Measurements from ENCODE around the gene EPB41.
"Not testable (repeated sequence)": the region's sequence is repeated elsewhere in the genome, so short reads cannot be mapped to it uniquely, and the experiment has no call there.

EPB41 gene

GRCh38 chr1:29114654-29115053 is 200.3 kb downstream of the EPB41 start:
- no peak for DNase-seq

- no peak for DNase-seq
These were observed 203.0 kb downstream of the EPB41 start for GRCh38 chr1:29117381-29117780.

- no peak for DNase-seq
These were observed 205.0 kb downstream of the EPB41 start for GRCh38 chr1:29119121-29119929.

GRCh38 chr1:29120367-29120766 is 206.0 kb downstream of the EPB41 start:
- no peak for DNase-seq

- no peak for DNase-seq
These were observed 206.6 kb downstream of the EPB41 start for GRCh38 chr1:29120947-29121485.

- DNase-seq, result no peak
These were observed 207.2 kb downstream of the EPB41 start for GRCh38 chr1:29121516-29121935.

- no peak for DNase-seq
These were observed 207.7 kb downstream of the EPB41 start for GRCh38 chr1:29121936-29122681.

- no peak for DNase-seq
These were observed 208.3 kb downstream of the EPB41 start for GRCh38 chr1:29122682-29123052.

GRCh38 chr1:29123053-29123886 is 208.9 kb downstream of the EPB41 start:
- no peak for DNase-seq

GRCh38 chr1:29123887-29124365 is 209.6 kb downstream of the EPB41 start, which contains the start of gene TMEM200B:
Gene TMEM200B, minus strand, starts transcription at chr1:29123903. Its CDS starts 2,075 bp downstream, at chr1:29121828.
- DNase-seq, result no peak

GRCh38 chr1:29124366-29125236 is 210.2 kb downstream of the EPB41 start:
- no peak for DNase-seq

GRCh38 chr1:29125237-29125641 is 210.9 kb downstream of the EPB41 start:
- no peak for DNase-seq

GRCh38 chr1:29125788-29126187 is 211.4 kb downstream of the EPB41 start:
- no peak for DNase-seq

GRCh38 chr1:29126198-29126597 is 211.8 kb downstream of the EPB41 start:
- no peak for DNase-seq

GRCh38 chr1:29128739-29129138 is 214.4 kb downstream of the EPB41 start:
- DNase-seq, result no peak

GRCh38 chr1:29129916-29130315 is 215.5 kb downstream of the EPB41 start:
- no peak for DNase-seq

- not testable (repeated sequence) for DNase-seq
These were observed 216.7 kb downstream of the EPB41 start for GRCh38 chr1:29131056-29131455.

GRCh38 chr1:29133861-29134694 is 219.7 kb downstream of the EPB41 start:
- DNase-seq, result no peak

GRCh38 chr1:29134695-29135028 is 220.3 kb downstream of the EPB41 start:
- no peak for DNase-seq

GRCh38 chr1:29136391-29136915 is 222.1 kb downstream of the EPB41 start:
- DNase-seq, result no peak

GRCh38 chr1:29142714-29143113 is 228.3 kb downstream of the EPB41 start:
- no peak for DNase-seq

Data from DMS 273 treated with DMSO at 0.1 percent for 48 hours (cell line).